HG02840 (cell line): ENCODE data around the gene ST3GAL3.

ENCODE experiments used
- ATAC-seq: cut with Tn5 transposase; IDR thresholded peaks from one replicate; pipeline ENCODE4 v1.9.1; 2021; ENCODE audit warnings: mild to moderate bottlenecking, moderate library complexity, moderate number of reproducible peaks; ENCODE audit not compliant: unreplicated experiment, low FRiP score

ST3GAL3 gene

DNA sequence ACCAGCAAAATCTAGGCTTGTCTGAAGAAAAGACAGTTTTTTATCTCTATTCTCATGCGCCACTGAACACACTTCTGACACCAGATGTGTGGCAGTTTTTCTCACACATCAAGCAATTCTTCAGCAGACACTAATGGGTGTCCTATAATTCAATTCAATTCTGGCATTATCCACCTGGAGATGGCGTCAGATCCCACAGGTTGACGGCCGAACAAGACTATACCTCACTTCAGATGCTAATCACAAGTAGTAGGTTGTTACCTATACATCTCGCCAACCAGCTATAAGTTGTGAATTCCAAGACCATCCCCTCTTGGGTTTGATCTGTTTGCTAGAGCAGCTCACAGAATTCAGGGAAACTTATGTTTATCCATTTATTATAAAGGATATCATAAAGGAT, 136.3 kb downstream of the ST3GAL3 start:
- ATAC-seq, result no peak

GRCh38 chr1:43844114-43844513, 136.8 kb downstream of the ST3GAL3 start:
- no peak for ATAC-seq

DNA sequence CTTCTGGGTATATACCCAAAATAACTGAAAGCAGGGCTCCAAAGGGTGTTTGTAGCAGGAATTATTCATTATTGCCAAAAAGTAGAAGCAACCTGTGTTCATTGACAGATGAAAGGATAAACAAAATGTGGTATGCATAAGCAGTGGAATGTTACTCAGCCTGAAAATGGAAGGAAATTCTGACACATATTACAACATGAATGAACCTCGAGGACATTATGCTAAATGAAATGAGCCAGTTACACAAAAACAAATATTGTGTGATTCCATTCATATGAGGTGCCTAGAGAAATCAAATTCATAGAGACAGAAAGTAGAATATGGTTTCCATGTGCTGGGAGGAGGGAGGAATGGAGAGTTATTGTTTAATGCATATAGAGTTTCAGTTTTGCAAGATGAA, 140.0 kb downstream of the ST3GAL3 start:
- ATAC-seq, result no peak

GRCh38 chr1:43847882-43848281, 140.5 kb downstream of the ST3GAL3 start:
- ATAC-seq, result no peak

- ATAC-seq, result no peak
These were observed 142.3 kb downstream of the ST3GAL3 start for GRCh38 chr1:43849670-43850069.

GRCh38 chr1:43850591-43851233, 143.4 kb downstream of the ST3GAL3 start:
- ATAC-seq, result no peak

DNA sequence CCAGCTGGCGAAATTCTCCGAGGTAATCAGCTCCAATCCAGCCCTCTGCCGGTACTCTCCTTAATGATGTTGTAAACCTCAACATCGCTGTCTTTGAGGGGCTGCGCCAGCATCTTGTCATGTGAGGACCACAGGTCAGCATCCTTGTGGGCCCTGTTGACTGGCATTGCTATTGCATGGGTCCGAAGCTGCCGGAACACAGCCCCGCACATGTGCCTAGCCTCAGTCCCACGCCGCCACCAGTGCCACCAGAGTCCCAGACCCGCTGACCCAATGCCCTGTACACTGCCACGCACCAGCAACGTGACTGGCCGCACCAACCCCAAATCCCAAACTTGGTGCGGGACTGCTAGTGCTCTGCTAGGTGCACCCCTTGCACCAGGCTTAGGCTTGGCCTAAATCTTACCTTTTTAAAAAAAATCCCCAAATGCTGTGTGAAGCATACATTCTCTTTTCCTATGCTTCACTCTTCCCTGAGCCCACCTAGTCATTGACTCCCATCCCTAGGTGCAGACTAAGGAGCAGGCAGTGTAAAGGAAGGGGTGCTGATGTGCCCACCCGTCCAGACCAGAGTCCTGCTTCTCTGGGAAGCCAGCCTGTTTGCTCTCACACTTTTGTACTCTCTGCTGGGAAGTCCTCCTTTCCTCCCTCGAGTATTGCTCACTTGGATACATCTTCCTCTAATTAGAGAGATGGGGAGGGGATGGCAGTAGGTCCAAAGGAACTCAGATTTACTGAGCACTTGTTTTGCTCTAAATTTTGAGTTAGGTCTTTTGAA, 144.4 kb downstream of the ST3GAL3 start:
- ATAC-seq, result no peak

GRCh38 chr1:43853161-43853921, 146.0 kb downstream of the ST3GAL3 start:
- ATAC-seq, result no peak

DNA sequence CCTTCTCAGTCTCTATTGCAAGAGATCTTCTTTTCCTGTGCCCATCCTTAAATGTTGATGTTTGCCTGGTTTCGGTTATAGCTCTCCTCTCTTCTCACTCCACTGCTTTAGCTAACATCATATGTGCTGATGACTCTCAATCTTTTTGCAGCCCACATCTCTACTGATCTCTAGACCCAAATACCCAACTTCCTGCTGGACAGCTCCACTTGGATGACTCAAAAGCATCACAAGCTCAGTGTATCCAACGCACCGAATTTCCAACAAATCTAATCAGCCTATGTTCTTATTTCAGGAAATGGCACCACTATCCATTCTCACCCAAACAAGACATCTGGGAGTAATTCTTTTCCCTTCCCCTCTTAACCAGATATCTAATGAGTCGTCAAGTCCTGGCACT, 147.1 kb downstream of the ST3GAL3 start:
- ATAC-seq, result no peak

DNA sequence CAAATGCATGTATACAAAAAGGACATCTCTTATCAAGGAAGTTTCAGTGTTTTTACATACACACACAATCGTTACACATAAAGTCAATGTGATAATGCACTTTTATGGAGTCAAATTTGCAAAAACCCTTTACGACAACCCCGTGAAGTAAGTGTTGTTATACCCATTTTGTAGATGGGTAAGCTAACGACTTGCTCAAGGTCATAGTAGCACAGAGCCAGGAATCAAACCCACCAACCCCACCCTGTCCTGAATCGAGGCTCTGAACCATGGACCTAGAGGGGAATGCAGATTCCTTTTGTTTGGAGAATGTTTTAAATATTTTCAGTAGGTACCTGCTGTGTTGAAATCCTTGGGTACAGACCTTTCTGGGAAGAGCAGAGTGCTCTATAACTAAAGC, 148.9 kb downstream of the ST3GAL3 start:
- no peak for ATAC-seq

- no peak for ATAC-seq
These were observed 149.8 kb downstream of the ST3GAL3 start for GRCh38 chr1:43857163-43857562.

DNA sequence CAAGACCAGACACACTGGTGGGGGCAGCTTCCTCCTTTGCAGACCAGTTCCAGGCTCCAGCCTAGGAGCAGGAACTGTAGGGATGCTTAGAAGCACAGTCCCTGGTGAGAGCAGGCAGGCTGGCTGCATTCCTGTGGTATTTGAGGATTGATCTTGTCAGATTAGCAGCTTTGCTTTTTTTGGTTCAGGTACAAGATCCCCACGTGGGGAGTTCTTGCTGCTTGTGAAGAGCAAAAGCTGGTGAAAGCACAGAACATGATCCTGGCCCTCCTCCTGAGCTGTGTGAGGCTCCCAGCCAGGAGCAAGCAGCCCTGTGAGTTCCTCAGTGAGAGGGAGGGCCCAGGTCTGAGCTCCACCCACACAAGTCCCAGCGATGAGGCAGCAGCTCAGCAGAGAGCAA, 151.0 kb downstream of the ST3GAL3 start:
- ATAC-seq, result no peak

DNA sequence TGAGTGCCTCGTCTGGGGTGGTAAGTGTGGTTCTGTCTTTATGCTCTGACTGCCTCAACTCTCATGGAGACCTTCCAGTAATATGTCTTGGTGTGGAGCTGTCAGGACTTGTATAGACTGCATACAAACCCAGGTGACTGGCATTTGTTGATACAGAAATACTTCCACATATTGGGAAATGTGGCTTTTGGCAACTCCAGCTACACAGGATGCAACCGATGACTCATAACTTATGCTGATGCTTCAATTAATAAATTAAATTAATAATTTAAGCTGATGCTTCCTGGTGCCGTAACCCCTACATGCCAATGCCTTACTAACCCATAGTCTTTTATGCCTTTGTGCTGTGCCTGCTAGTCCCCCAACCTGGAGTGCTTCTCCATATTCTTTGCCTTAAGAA, 154.0 kb downstream of the ST3GAL3 start:
- no peak for ATAC-seq

DNA sequence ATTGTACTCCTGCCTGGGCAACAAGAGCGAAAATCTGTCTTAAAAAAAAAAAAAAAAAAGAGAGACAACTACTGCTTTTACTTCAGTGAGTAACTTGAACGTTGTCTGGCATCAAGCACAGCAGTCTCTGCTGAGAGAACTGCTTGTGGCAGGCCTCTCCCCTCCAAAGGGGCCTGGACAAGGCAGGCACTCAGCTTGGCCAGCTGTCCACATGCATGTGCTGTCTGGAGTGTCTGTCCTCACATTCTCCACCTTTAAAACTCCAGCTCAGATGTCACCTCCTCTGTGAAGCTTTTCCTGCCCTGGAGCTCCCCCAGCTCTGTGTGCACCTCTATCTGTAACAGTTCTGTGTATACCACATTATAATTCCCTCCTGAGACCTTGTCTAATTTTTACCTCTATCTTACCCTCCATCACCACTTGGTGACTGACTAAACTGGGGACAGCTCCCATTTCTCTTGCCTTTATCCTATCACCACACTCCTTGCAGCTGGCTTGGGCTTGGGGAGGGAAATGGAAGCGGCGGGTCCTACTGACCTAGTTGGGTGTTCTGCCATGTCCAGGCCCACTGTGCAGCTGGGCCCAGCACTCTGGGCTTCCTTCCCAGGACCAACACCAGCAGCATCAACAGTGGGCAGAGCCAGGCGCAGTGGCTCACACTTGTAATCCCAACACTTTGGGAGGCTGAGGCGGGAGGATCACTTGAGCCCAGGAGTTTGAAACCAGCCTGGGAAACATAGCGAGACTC, 154.8 kb downstream of the ST3GAL3 start:
- ATAC-seq, result no peak

DNA sequence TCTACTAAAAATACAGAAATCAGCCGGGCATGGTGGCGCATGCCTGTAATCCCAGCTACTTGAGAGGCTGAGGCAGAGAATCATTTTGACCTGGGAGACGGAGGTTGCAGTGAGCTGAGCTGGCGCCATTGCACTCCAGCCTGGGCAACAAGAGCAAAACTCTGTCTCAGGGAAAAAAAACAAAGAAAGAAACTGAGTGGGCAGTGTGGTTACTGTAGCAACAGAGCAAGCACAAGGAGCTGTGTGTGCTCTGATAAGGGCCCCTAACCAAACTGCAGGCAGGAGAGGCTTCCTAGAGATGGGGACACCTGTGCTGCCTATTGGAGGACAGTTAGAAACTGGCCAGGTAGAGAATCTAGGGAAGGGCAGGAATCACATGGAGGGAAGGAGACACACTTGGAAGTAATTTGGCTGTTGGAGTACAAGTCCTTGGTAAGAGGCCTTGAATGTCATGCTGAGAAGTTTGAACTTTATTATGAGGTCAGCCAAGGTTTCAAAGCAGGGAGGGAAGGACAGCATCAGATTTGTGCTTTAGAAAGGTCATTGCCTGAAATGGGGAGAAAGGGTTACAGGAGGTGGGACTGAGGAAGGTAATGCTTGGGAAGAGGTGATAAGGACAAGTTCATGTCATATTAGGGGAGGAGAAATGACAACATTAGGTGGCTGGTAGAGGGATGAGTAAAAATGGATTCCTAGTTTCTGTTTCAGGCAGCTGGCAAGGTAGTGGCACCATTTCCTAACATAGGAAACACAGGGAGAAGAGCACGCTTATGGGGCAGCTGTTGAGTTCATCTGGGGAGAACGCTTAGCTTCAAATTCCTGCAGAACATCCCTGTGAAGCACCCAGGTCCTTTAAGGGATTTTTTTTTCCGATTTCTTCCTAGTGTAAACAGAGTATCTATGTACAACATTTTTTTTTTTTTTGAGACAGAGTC, 157.0 kb downstream of the ST3GAL3 start:
- ATAC-seq, result no peak

- no peak for ATAC-seq
These were observed 158.9 kb downstream of the ST3GAL3 start for GRCh38 chr1:43866201-43866600.

DNA sequence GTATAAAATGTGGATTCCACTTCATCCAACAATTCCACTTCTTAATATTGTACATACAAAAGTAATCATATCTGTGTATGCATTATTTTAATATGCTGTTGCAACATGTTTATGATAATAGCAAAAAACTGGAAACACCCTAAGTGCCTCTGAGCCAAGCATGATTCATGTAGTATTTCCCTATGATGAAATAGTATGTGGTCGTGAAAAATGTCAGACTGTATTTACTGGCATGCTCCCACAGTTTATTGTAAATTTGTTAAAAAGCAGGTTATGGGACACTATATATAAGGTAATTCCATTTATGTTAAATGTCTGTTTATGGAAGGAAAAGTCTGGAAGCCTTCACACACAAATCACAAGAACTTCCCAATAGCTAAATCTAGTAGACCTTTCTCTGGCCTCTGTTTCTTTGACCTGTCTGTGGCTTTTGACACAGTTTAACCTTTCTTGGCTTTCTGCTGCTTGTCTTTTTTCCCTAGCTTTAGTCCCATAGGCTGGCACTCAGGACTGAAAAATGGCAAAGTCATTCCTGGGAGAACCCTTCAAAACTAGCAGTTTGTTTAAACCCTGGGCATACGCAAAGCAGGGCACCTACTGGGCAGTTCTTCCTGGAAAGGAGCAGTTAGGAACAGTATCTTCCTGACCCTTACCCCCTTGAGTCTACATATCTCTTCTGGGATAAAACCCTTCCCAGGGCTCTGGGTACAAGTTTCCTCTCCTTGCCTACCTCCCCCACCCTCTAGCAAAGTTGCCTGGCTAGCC, 160.8 kb downstream of the ST3GAL3 start:
- ATAC-seq, result no peak

DNA sequence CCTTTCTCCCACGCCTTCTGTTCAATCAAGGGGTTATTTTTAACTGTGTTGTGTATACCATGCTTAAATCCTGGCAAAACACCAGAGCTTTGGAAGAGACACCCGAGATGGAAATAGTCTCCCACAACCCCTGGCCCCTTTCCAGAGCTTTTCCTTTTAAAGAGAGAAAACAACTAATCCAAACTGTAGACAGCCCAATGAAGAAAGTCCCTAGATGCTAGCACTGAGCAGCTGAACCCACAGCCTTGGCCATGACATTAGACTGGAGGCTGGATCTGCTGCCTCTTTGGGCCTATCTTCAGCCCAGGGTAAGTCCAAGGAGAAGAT, 161.4 kb downstream of the ST3GAL3 start:
- no peak for ATAC-seq

GRCh38 chr1:43870306-43870705, 163.0 kb downstream of the ST3GAL3 start:
- no peak for ATAC-seq
